Measurements from ENCODE around the gene MOB2.
"Not testable (repeated sequence)": the region's sequence is repeated elsewhere in the genome, so short reads cannot be mapped to it uniquely, and the experiment has no call there.

Gene MOB2

DNA sequence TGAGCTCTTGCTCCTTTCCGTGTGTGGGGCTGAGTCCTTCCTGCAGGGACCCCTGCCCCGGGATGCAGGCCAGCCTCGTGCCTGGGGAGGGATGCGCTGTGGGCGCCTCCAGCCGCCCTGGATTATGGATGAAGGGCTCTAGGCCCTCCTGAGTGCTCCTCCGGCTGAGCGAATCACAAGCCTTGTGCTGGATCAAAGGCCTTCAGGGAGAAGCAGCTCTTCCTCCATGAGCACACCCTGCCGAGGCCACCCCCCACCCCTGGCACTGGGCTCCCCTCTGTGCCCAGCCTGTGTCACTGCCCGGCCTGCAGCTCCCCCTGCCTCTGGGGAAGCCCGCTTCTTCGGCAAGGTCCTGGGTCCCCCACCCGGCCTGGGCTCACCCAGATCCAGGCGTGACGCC, 53.0 kb downstream of the MOB2 start:
- no peaks in the 10 kb centered on the region for H3K4me1 ChIP-seq (ENCODE audit: control insufficient read depth, insufficient read depth, low read length)
- H3K4me3 ChIP-seq (ENCODE audit: low read length) = no peak overlapping the region
- no peaks in the 10 kb centered on the region for H3K9me3 ChIP-seq (ENCODE audit: control insufficient read depth, low read length)
- no peak overlapping the region for H3K9ac ChIP-seq (ENCODE audit: low read length)
- H3K36me3 ChIP-seq (ENCODE audit: control insufficient read depth, insufficient read depth, low read length, severe bottlenecking) = no peaks in the 10 kb centered on the region
- H3K27me3 ChIP-seq (replicated peaks; ENCODE audit: control insufficient read depth, insufficient read depth, low read length) = peaks cover 7% of the 10 kb centered on the region
- no peak for DNase-seq (ENCODE audit: low read depth)

DNA sequence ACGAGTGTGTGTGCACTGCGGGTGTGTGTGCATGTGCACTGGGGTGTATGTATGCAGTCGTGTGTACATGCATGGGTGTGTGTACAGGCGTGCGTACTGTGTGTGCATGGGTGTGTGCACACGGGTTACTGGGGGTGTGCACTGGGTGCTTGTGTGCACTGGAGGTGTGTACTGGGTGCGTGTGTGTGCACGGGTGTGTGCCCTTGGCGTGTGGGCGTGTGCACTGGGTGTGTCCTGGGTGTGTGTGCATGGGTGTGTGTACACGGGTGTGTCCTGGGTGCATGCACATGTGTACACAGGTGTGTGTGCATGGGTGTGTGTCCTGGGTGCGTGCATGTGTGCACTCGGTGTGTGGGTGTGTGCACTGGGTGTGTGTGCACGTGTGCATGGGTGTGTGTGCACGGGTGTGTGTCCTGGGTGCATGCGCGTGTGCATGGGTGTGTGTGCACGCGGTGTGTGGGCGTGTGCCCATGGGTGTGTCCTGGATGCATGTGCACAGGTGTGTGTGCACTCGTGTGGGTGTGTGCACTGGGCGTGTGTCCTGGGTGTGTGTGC, 57.7 kb downstream of the MOB2 start:
- Histone ChIP-seq H3K36me3 (ENCODE audit: control insufficient read depth, insufficient read depth, low read length, severe bottlenecking) (no peaks in the 10 kb centered on the region), H3K4me3 (ENCODE audit: low read length) (no peak overlapping the region), H3K9ac (ENCODE audit: low read length) (no peak overlapping the region), H3K4me1 (ENCODE audit: control insufficient read depth, insufficient read depth, low read length) (no peaks in the 10 kb centered on the region), H3K9me3 (ENCODE audit: control insufficient read depth, low read length) (no peaks in the 10 kb centered on the region), H3K27me3 (replicated peaks; ENCODE audit: control insufficient read depth, insufficient read depth, low read length) (peaks cover 3% of the 10 kb centered on the region)
- no peak for DNase-seq (ENCODE audit: low read depth)

DNA sequence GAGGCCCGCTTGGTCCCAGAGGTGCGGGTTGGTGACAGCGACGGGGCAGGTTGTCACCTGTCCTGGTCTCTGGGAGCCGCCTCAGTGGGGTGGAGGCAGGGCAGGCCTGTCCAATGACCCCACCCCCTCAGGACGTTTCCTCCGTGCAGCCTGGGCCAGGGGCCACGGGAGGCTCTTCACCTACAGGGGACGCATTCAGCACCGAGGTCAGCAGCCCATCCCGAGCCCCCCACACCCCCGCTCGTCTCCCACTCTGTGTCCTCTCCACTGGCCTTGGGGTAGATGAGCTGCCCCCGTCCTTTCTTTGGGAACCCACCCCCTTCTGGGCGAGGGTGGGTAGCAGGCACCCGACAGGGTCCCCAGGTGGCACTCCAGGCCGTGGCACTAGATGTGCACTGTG, 61.1 kb downstream of the MOB2 start:
- H3K27me3 ChIP-seq (replicated peaks; ENCODE audit: control insufficient read depth, insufficient read depth, low read length) = peaks cover 13% of the 10 kb centered on the region
- no peaks in the 10 kb centered on the region for H3K9me3 ChIP-seq (ENCODE audit: control insufficient read depth, low read length)
- H3K4me1 ChIP-seq (ENCODE audit: control insufficient read depth, insufficient read depth, low read length) = no peaks in the 10 kb centered on the region
- H3K36me3 ChIP-seq (ENCODE audit: control insufficient read depth, insufficient read depth, low read length, severe bottlenecking) = no peaks in the 10 kb centered on the region
- no peak overlapping the region for H3K4me3 ChIP-seq (ENCODE audit: low read length)
- DNase-seq (ENCODE audit: low read depth) = no peak
- H3K9ac ChIP-seq (ENCODE audit: low read length) = no peak overlapping the region

- no peak overlapping the region for H3K4me3 ChIP-seq (ENCODE audit: low read length)
- no peak overlapping the region for H3K9ac ChIP-seq (ENCODE audit: low read length)
- no peaks in the 10 kb centered on the region for H3K4me1 ChIP-seq (ENCODE audit: control insufficient read depth, insufficient read depth, low read length)
- DNase-seq (ENCODE audit: low read depth) = no peak
- no peaks in the 10 kb centered on the region for H3K36me3 ChIP-seq (ENCODE audit: control insufficient read depth, insufficient read depth, low read length, severe bottlenecking)
- peaks cover 13% of the 10 kb centered on the region for H3K27me3 ChIP-seq (replicated peaks; ENCODE audit: control insufficient read depth, insufficient read depth, low read length)
- H3K9me3 ChIP-seq (ENCODE audit: control insufficient read depth, low read length) = no peaks in the 10 kb centered on the region
Measured at GRCh38 chr11:1425006-1425405, 61.6 kb downstream of the MOB2 start.

DNA sequence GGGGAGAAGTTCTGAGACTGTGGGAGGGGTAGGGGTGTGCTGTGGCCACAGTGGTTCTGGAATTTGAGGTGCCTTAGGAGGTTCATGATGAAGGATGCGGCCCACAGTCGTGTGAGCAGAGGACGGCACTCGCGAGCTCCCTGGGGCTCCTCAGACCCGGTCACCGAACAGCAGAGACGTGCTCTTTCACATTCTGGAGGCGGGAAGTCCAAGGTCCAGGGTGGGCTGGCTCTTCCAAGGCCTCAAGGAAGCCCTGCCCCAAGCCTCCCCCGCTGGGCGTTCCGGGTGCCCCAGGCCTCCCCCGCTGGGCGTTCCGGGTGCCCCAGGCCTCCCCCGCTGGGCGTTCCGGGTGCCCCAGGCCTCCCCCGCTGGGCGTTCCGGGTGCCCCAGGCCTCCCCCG, 63.2 kb downstream of the MOB2 start:
- not testable (repeated sequence) for H3K4me1 ChIP-seq (ENCODE audit: control insufficient read depth, insufficient read depth, low read length); H3K9ac ChIP-seq (ENCODE audit: low read length); DNase-seq (ENCODE audit: low read depth); H3K36me3 ChIP-seq (ENCODE audit: control insufficient read depth, insufficient read depth, low read length, severe bottlenecking); H3K4me3 ChIP-seq (ENCODE audit: low read length)
- Histone ChIP-seq H3K9me3 (ENCODE audit: control insufficient read depth, low read length) (peaks cover 15% of the 10 kb centered on the region), H3K27me3 (replicated peaks; ENCODE audit: control insufficient read depth, insufficient read depth, low read length) (peaks cover 13% of the 10 kb centered on the region)

DNA sequence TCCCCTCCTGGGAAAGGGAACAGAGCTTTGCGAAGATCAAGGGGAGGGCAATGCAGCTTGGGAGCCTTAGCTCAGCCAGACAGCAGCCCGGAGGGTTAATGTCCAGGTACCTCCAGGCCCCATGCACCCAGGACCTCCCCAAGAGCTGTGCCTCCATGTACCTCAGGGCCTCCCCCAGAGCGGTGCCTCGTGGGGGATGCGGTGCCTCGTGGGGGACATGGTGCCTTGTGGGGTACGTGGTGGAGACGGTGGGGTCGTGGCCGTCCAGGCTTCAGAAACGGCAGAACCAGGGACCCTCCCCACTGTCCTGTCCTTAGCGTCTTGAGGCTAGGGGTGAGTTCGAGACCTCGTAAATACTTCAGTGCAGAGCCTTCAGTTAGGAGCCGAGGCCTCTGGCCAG, 63.6 kb downstream of the MOB2 start:
- Histone ChIP-seq H3K36me3 (ENCODE audit: control insufficient read depth, insufficient read depth, low read length, severe bottlenecking) (no peaks in the 10 kb centered on the region), H3K4me1 (ENCODE audit: control insufficient read depth, insufficient read depth, low read length) (no peaks in the 10 kb centered on the region), H3K9ac (ENCODE audit: low read length) (no peak overlapping the region), H3K9me3 (ENCODE audit: control insufficient read depth, low read length) (peaks cover 19% of the 10 kb centered on the region), H3K27me3 (replicated peaks; ENCODE audit: control insufficient read depth, insufficient read depth, low read length) (peaks cover 13% of the 10 kb centered on the region), H3K4me3 (ENCODE audit: low read length) (no peak overlapping the region)
- no peak for DNase-seq (ENCODE audit: low read depth)

DNA sequence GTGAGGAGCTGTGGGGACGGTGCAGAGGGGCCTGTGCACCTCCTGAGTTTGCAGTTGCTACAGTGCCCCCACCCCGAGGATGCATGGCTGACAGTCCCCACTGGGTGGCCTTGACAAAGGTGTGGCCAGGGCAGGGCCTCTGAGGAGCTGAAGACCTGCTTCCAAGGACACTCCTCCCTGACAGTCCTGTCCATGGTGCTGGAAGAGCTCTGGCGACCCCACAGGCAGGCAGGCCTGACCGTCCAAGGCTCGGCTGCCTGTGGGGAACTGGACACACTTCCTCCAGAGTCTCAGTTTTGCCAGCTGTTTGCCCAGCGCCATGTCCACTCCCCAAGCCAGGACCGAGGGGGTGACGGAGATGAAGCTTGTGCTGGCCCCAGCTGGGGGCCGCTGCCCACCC, 64.1 kb downstream of the MOB2 start:
- Histone ChIP-seq H3K27me3 (replicated peaks; ENCODE audit: control insufficient read depth, insufficient read depth, low read length) (peaks cover 13% of the 10 kb centered on the region), H3K36me3 (ENCODE audit: control insufficient read depth, insufficient read depth, low read length, severe bottlenecking) (no peaks in the 10 kb centered on the region), H3K9ac (ENCODE audit: low read length) (no peak overlapping the region), H3K4me3 (ENCODE audit: low read length) (no peak overlapping the region), H3K9me3 (ENCODE audit: control insufficient read depth, low read length) (peaks cover 22% of the 10 kb centered on the region), H3K4me1 (ENCODE audit: control insufficient read depth, insufficient read depth, low read length) (no peaks in the 10 kb centered on the region)
- DNase-seq (ENCODE audit: low read depth) = peak; percentile 22

GRCh38 chr11:1421291-1421690, 65.3 kb downstream of the MOB2 start:
- Histone ChIP-seq H3K4me1 (ENCODE audit: control insufficient read depth, insufficient read depth, low read length) (no peaks in the 10 kb centered on the region), H3K9ac (ENCODE audit: low read length) (no peak overlapping the region), H3K9me3 (ENCODE audit: control insufficient read depth, low read length) (peaks cover 27% of the 10 kb centered on the region), H3K27me3 (replicated peaks; ENCODE audit: control insufficient read depth, insufficient read depth, low read length) (peaks cover 11% of the 10 kb centered on the region), H3K4me3 (ENCODE audit: low read length) (no peak overlapping the region), H3K36me3 (ENCODE audit: control insufficient read depth, insufficient read depth, low read length, severe bottlenecking) (no peaks in the 10 kb centered on the region)
- DNase-seq (ENCODE audit: low read depth) = no peak

- Histone ChIP-seq H3K27me3 (replicated peaks; ENCODE audit: control insufficient read depth, insufficient read depth, low read length) (peaks cover 10% of the 10 kb centered on the region), H3K9ac (ENCODE audit: low read length) (no peak overlapping the region), H3K4me3 (ENCODE audit: low read length) (no peak overlapping the region), H3K4me1 (ENCODE audit: control insufficient read depth, insufficient read depth, low read length) (no peaks in the 10 kb centered on the region), H3K9me3 (ENCODE audit: control insufficient read depth, low read length) (peaks cover 33% of the 10 kb centered on the region), H3K36me3 (ENCODE audit: control insufficient read depth, insufficient read depth, low read length, severe bottlenecking) (no peaks in the 10 kb centered on the region)
- DNase-seq (ENCODE audit: low read depth) = no peak
Measured at GRCh38 chr11:1419811-1420210, 66.8 kb downstream of the MOB2 start.
